ENCODE results near the gene TRIP6. TPM values are rescaled to one million over a fixed set of nuclear protein-coding genes. Genes with fewer than 3 reads are reported as not detected.

Gene TRIP6
- 38.5 and 38.7 TPM in 2 replicates for total RNA-seq

GRCh38 chr7:100867040-100867775 lies at the start of gene TRIP6:
TSS of gene TRIP6 (plus strand) at chr7:100867387. CDS start at chr7:100867498, 111 bp downstream.
- Mint-ChIP-seq H3K9me3 (no peaks in the 10 kb centered on the region), H3K27me3 (ENCODE audit: low read depth) (no peaks in the 10 kb centered on the region), H3K27ac (peak within 1 kb of the TSS; percentile 93), H3K4me3 (ENCODE audit: low read depth) (peak within 1 kb of the TSS; percentile 94), H3K4me1 (ENCODE audit: low read depth) (peaks cover 8% of the 10 kb centered on the region), H3K36me3 (ENCODE audit: low read depth) (peaks cover 36% of the 10 kb centered on the region)
- intact Hi-C loops (cut with micrococcal nuclease), result no loop called here
- DNase-seq (ENCODE audit: low spot score), result peak; percentile 46

GRCh38 chr7:100818366-100818765 lies 48.8 kb upstream of the TRIP6 start:
- no peak for DNase-seq (ENCODE audit: low spot score)
- no peaks in the 10 kb centered on the region for H3K36me3 Mint-ChIP-seq (ENCODE audit: low read depth)
- intact Hi-C loops (cut with micrococcal nuclease), result no loop called here
- H3K9me3 Mint-ChIP-seq, result no peaks in the 10 kb centered on the region
- no peaks in the 10 kb centered on the region for H3K4me1 Mint-ChIP-seq (ENCODE audit: low read depth)
- H3K27ac Mint-ChIP-seq, result no peak overlapping the region
- no peak overlapping the region for H3K4me3 Mint-ChIP-seq (ENCODE audit: low read depth)
- no peaks in the 10 kb centered on the region for H3K27me3 Mint-ChIP-seq (ENCODE audit: low read depth)

GRCh38 chr7:100818825-100819224 lies 48.4 kb upstream of the TRIP6 start:
- intact Hi-C loops (cut with micrococcal nuclease), result no loop called here
- H3K27me3 Mint-ChIP-seq (ENCODE audit: low read depth), result no peaks in the 10 kb centered on the region
- no peaks in the 10 kb centered on the region for H3K36me3 Mint-ChIP-seq (ENCODE audit: low read depth)
- no peaks in the 10 kb centered on the region for H3K4me1 Mint-ChIP-seq (ENCODE audit: low read depth)
- H3K9me3 Mint-ChIP-seq, result no peaks in the 10 kb centered on the region
- H3K27ac Mint-ChIP-seq, result no peak overlapping the region
- DNase-seq (ENCODE audit: low spot score), result no peak
- no peak overlapping the region for H3K4me3 Mint-ChIP-seq (ENCODE audit: low read depth)

- Mint-ChIP-seq H3K9me3 (no peaks in the 10 kb centered on the region), H3K27ac (no peak overlapping the region), H3K36me3 (ENCODE audit: low read depth) (no peaks in the 10 kb centered on the region), H3K4me1 (ENCODE audit: low read depth) (no peaks in the 10 kb centered on the region), H3K4me3 (ENCODE audit: low read depth) (no peak overlapping the region), H3K27me3 (ENCODE audit: low read depth) (no peaks in the 10 kb centered on the region)
- intact Hi-C loops (cut with micrococcal nuclease), result no loop called here
- DNase-seq (ENCODE audit: low spot score), result no peak
These were observed 47.6 kb upstream of the TRIP6 start for GRCh38 chr7:100819586-100819985.

- no peak overlapping the region for H3K27ac Mint-ChIP-seq
- DNase-seq (ENCODE audit: low spot score), result no peak
- peaks cover 2% of the 10 kb centered on the region for H3K4me1 Mint-ChIP-seq (ENCODE audit: low read depth)
- intact Hi-C loops (cut with micrococcal nuclease), result no loop called here
- H3K36me3 Mint-ChIP-seq (ENCODE audit: low read depth), result no peaks in the 10 kb centered on the region
- no peaks in the 10 kb centered on the region for H3K9me3 Mint-ChIP-seq
- no peak overlapping the region for H3K4me3 Mint-ChIP-seq (ENCODE audit: low read depth)
- H3K27me3 Mint-ChIP-seq (ENCODE audit: low read depth), result peaks cover 15% of the 10 kb centered on the region
These were observed 44.7 kb upstream of the TRIP6 start for GRCh38 chr7:100822236-100823139.

- no peak for DNase-seq (ENCODE audit: low spot score)
- no peak overlapping the region for H3K27ac Mint-ChIP-seq
- no peaks in the 10 kb centered on the region for H3K36me3 Mint-ChIP-seq (ENCODE audit: low read depth)
- H3K27me3 Mint-ChIP-seq (ENCODE audit: low read depth), result peaks cover 20% of the 10 kb centered on the region
- peaks cover 5% of the 10 kb centered on the region for H3K4me1 Mint-ChIP-seq (ENCODE audit: low read depth)
- H3K4me3 Mint-ChIP-seq (ENCODE audit: low read depth), result no peak overlapping the region
- no peaks in the 10 kb centered on the region for H3K9me3 Mint-ChIP-seq
- intact Hi-C loops (cut with micrococcal nuclease), result no loop called here
These were observed 44.1 kb upstream of the TRIP6 start for GRCh38 chr7:100823140-100823525.

GRCh38 chr7:100823534-100823933 lies 43.7 kb upstream of the TRIP6 start:
- peaks cover 22% of the 10 kb centered on the region for H3K27me3 Mint-ChIP-seq (ENCODE audit: low read depth)
- intact Hi-C loops (cut with micrococcal nuclease), result no loop called here
- H3K4me3 Mint-ChIP-seq (ENCODE audit: low read depth), result no peak overlapping the region
- H3K27ac Mint-ChIP-seq, result no peak overlapping the region
- peaks cover 5% of the 10 kb centered on the region for H3K4me1 Mint-ChIP-seq (ENCODE audit: low read depth)
- no peaks in the 10 kb centered on the region for H3K36me3 Mint-ChIP-seq (ENCODE audit: low read depth)
- no peaks in the 10 kb centered on the region for H3K9me3 Mint-ChIP-seq
- DNase-seq (ENCODE audit: low spot score), result no peak

GRCh38 chr7:100824499-100825214 lies 42.5 kb upstream of the TRIP6 start:
- Mint-ChIP-seq H3K27me3 (ENCODE audit: low read depth) (peaks cover 31% of the 10 kb centered on the region), H3K27ac (no peak overlapping the region), H3K36me3 (ENCODE audit: low read depth) (no peaks in the 10 kb centered on the region), H3K4me3 (ENCODE audit: low read depth) (no peak overlapping the region), H3K9me3 (no peaks in the 10 kb centered on the region), H3K4me1 (ENCODE audit: low read depth) (peaks cover 7% of the 10 kb centered on the region)
- DNase-seq (ENCODE audit: low spot score), result no peak
- intact Hi-C loops (cut with micrococcal nuclease), result no loop called here

GRCh38 chr7:100825215-100825671 lies 41.9 kb upstream of the TRIP6 start:
- no peak overlapping the region for H3K27ac Mint-ChIP-seq
- no peak overlapping the region for H3K4me3 Mint-ChIP-seq (ENCODE audit: low read depth)
- intact Hi-C loops (cut with micrococcal nuclease), result no loop called here
- H3K9me3 Mint-ChIP-seq, result no peaks in the 10 kb centered on the region
- H3K4me1 Mint-ChIP-seq (ENCODE audit: low read depth), result peaks cover 7% of the 10 kb centered on the region
- no peak for DNase-seq (ENCODE audit: low spot score)
- H3K27me3 Mint-ChIP-seq (ENCODE audit: low read depth), result peaks cover 34% of the 10 kb centered on the region
- H3K36me3 Mint-ChIP-seq (ENCODE audit: low read depth), result no peaks in the 10 kb centered on the region

- Mint-ChIP-seq H3K9me3 (no peaks in the 10 kb centered on the region), H3K36me3 (ENCODE audit: low read depth) (no peaks in the 10 kb centered on the region), H3K27ac (no peak overlapping the region), H3K4me1 (ENCODE audit: low read depth) (peaks cover 7% of the 10 kb centered on the region), H3K4me3 (ENCODE audit: low read depth) (peak overlapping the region; percentile 37), H3K27me3 (ENCODE audit: low read depth) (peaks cover 39% of the 10 kb centered on the region)
- intact Hi-C loops (cut with micrococcal nuclease), result no loop called here
- no peak for DNase-seq (ENCODE audit: low spot score)
These were observed 41.3 kb upstream of the TRIP6 start for GRCh38 chr7:100825751-100826513.

GRCh38 chr7:100826514-100827329 lies 40.5 kb upstream of the TRIP6 start:
- intact Hi-C loops (cut with micrococcal nuclease), result no loop called here
- H3K36me3 Mint-ChIP-seq (ENCODE audit: low read depth), result no peaks in the 10 kb centered on the region
- H3K27ac Mint-ChIP-seq, result no peak overlapping the region
- no peaks in the 10 kb centered on the region for H3K9me3 Mint-ChIP-seq
- peaks cover 7% of the 10 kb centered on the region for H3K4me1 Mint-ChIP-seq (ENCODE audit: low read depth)
- H3K27me3 Mint-ChIP-seq (ENCODE audit: low read depth), result peaks cover 42% of the 10 kb centered on the region
- H3K4me3 Mint-ChIP-seq (ENCODE audit: low read depth), result peak overlapping the region; percentile 18
- DNase-seq (ENCODE audit: low spot score), result no peak

Data from activated T-helper 2 cell treated with anti-CD3 and anti-CD28 coated beads, Interferon-gamma antibody, Interleukin-2, Interleukin-4, amounts not matched to agents 10 μg/mL and 5 μg/mL and 100 μg/mL, durations not matched to agents 14 hours and 24 hours and 36 hours (primary cell).